H1 (cell line): Measurements from ENCODE around the gene ADAM30. TPM values are rescaled to one million over a fixed set of nuclear protein-coding genes. Genes with fewer than 3 reads are reported as not detected.

Experiments
- CTCF ChIA-PET: fragments of 300-600 bp; sonication (Branson Sonifier 250); formaldehyde crosslinking; loops from one replicate; lab custom pipeline; 2021; ENCODE audit not compliant: partially characterized antibody; lab: Charles Lee
- POLR2A ChIA-PET: fragments of 300-600 bp; sonication (Branson Sonifier 250); formaldehyde crosslinking; loops from one replicate; lab custom pipeline; 2021; ENCODE audit warnings: inconsistent platforms; ENCODE audit not compliant: partially characterized antibody; lab: Charles Lee
- DNase-seq, 2 experiments: peaks; one replicate each; pipeline versions ENCODE4 v3.0.0 to v3.0.0-alpha.2; 2010 to 2022; ENCODE audit warnings: low spot score in 2 of 2, low read depth in 1 of 2, mixed read lengths in 1 of 2
- FAIRE-seq: peaks from 2 replicates; lab custom pipeline; 2011; peaks lifted over from hg19 to GRCh38; lab: Jason Lieb, UNC
- H2AFZ ChIP-seq: 2 replicates; pipeline ENCODE4 v1.8.1; 2012; ENCODE audit warnings: low read length, inconsistent platforms
- H2AK5ac ChIP-seq: 2 replicates; pipeline ENCODE4 v1.6.1; 2013; ENCODE audit warnings: low read depth, low read length
- H2BK120ac ChIP-seq: replicated peaks from 2 replicates; pipeline ENCODE3; 2013; ENCODE audit warnings: low read depth, low read length, inconsistent platforms
- H2BK12ac ChIP-seq: 2 replicates; pipeline ENCODE4 v1.6.1; 2013; ENCODE audit warnings: low read depth, low read length
- H2BK15ac ChIP-seq: 2 replicates; pipeline ENCODE4 v1.6.1; 2013; ENCODE audit warnings: low read length
- H2BK20ac ChIP-seq: 2 replicates; pipeline ENCODE4 v1.6.1; 2013; ENCODE audit warnings: low read length
- H2BK5ac ChIP-seq: 2 replicates; pipeline ENCODE4 v1.6.1; 2013; ENCODE audit warnings: low read depth, low read length
- H3K14ac ChIP-seq: 2 replicates; pipeline ENCODE4 v1.6.1; 2013; ENCODE audit warnings: inconsistent platforms; ENCODE audit not compliant: insufficient read length
- H3K18ac ChIP-seq: 2 replicates; pipeline ENCODE4 v1.6.1; 2013; ENCODE audit warnings: low read length; ENCODE audit errors: extremely low read depth
- H3K23ac ChIP-seq: 2 replicates; pipeline ENCODE4 v1.6.1; 2013; ENCODE audit warnings: inconsistent platforms; ENCODE audit not compliant: insufficient read length
- H3K23me2 ChIP-seq: 2 replicates; pipeline ENCODE4 v1.6.1; 2013; ENCODE audit warnings: low read depth, low read length
- H3K27ac ChIP-seq: 2 replicates; pipeline ENCODE4 v1.6.1; 2011; ENCODE audit warnings: low read depth, low read length, inconsistent platforms
- H3K27me3 ChIP-seq, 4 experiments: replicated peaks in 1 of 4; 1 replicate in 1 of 4; 2 replicates in 3 of 4; pipeline versions ENCODE4 v1.6.1 to v1.8.1; 2011 to 2013; ENCODE audit warnings: low read length in 3 of 4, mild to moderate bottlenecking in 3 of 4, inconsistent platforms in 2 of 4, mixed read lengths in 2 of 4, moderate library complexity in 1 of 4; ENCODE audit not compliant: control insufficient read depth in 3 of 4, insufficient read depth in 3 of 4; ENCODE audit errors: extremely low read depth in 1 of 4
- H3K36me3 ChIP-seq, 4 experiments: 2 replicates each; pipeline versions ENCODE4 v1.6.1 to v1.8.1; 2011 to 2013; ENCODE audit warnings: mild to moderate bottlenecking in 4 of 4, low read length in 3 of 4, moderate library complexity in 2 of 4, control low read depth in 1 of 4, inconsistent platforms in 1 of 4; ENCODE audit not compliant: insufficient read depth in 4 of 4, control insufficient read depth in 2 of 4
- H3K4ac ChIP-seq: replicated peaks from 2 replicates; pipeline ENCODE3; 2013; ENCODE audit warnings: low read length, low read depth, mixed read lengths, inconsistent platforms; ENCODE audit not compliant: insufficient read length
- H3K4me1 ChIP-seq, 4 experiments: replicated peaks in 1 of 4; 1 replicate in 1 of 4; 2 replicates in 3 of 4; pipeline versions ENCODE4 v1.6.1 to v1.8.1; 2011 to 2013; ENCODE audit warnings: low read length in 3 of 4, inconsistent platforms in 2 of 4, mixed read lengths in 1 of 4; ENCODE audit not compliant: insufficient read depth in 4 of 4, control insufficient read depth in 3 of 4
- H3K4me2 ChIP-seq, 2 experiments: 2 replicates each; pipeline versions ENCODE4 v1.6.1 to v1.8.1; 2011 to 2013; ENCODE audit warnings: low read depth in 2 of 2, low read length in 2 of 2, control low read depth in 1 of 2, inconsistent platforms in 1 of 2, mild to moderate bottlenecking in 1 of 2; ENCODE audit not compliant: insufficient read depth in 1 of 2
- H3K4me3 ChIP-seq, 4 experiments: fragments of 200-600, 300-600 bp in 1 of 4; sonication (generic), shearing (Covaris generic), sonication (Bioruptor Twin) in 1 of 4; 2 replicates each; pipeline versions ENCODE4 v1.5.1 to v1.8.1; 2011 to 2016; ENCODE audit warnings: low read length in 4 of 4, low read depth in 3 of 4, control low read depth in 2 of 4, inconsistent platforms in 2 of 4, mild to moderate bottlenecking in 2 of 4, mixed read lengths in 1 of 4, moderate library complexity in 1 of 4; ENCODE audit not compliant: insufficient read depth in 2 of 4; ENCODE audit errors: extremely low read depth in 1 of 4
- H3K56ac ChIP-seq: replicated peaks from 2 replicates; pipeline ENCODE3; 2013; ENCODE audit warnings: low read depth, mild to moderate bottlenecking, mixed read lengths, low read length, inconsistent platforms; ENCODE audit not compliant: insufficient read length
- H3K79me1 ChIP-seq: 2 replicates; pipeline ENCODE4 v1.6.1; 2013; ENCODE audit warnings: low read depth, low read length, control low read depth
- H3K79me2 ChIP-seq, 2 experiments: 2 replicates each; pipeline versions ENCODE4 v1.6.1 to v1.8.1; 2012 to 2013; ENCODE audit warnings: low read length in 2 of 2, mild to moderate bottlenecking in 2 of 2, inconsistent platforms in 1 of 2; ENCODE audit not compliant: insufficient read depth in 2 of 2, control insufficient read depth in 1 of 2
- H3K9ac ChIP-seq, 4 experiments: replicated peaks in 1 of 4; 1 replicate in 1 of 4; 2 replicates in 3 of 4; pipeline versions ENCODE4 v1.6.1 to v1.8.1; 2011 to 2013; ENCODE audit warnings: low read depth in 3 of 4, low read length in 3 of 4, control low read depth in 2 of 4, mild to moderate bottlenecking in 2 of 4, moderate library complexity in 2 of 4, inconsistent platforms in 1 of 4; ENCODE audit errors: extremely low read depth in 1 of 4
- H3K9me3 ChIP-seq, 2 experiments: 2 replicates each; pipeline versions ENCODE4 v1.6.1 to v1.8.1; 2012 to 2013; ENCODE audit warnings: mild to moderate bottlenecking in 2 of 2, moderate library complexity in 2 of 2, control low read depth in 1 of 2, inconsistent platforms in 1 of 2, low read depth in 1 of 2, low read length in 1 of 2, mixed read lengths in 1 of 2; ENCODE audit not compliant: insufficient read depth in 2 of 2
- H4K20me1 ChIP-seq, 2 experiments: replicated peaks in 1 of 2; 2 replicates each; pipeline versions ENCODE3 to v1.8.1; 2011 to 2013; ENCODE audit warnings: inconsistent platforms in 2 of 2, low read length in 2 of 2, mild to moderate bottlenecking in 1 of 2; ENCODE audit not compliant: insufficient read depth in 2 of 2, control insufficient read depth in 1 of 2
- H4K5ac ChIP-seq: 2 replicates; pipeline ENCODE4 v1.6.1; 2013; ENCODE audit warnings: low read length, low read depth, mixed read lengths, inconsistent platforms; ENCODE audit not compliant: insufficient read length
- H4K8ac ChIP-seq: 2 replicates; pipeline ENCODE4 v1.8.0; 2013; ENCODE audit warnings: mild to moderate bottlenecking, moderate library complexity, low read length, inconsistent platforms; ENCODE audit not compliant: insufficient read depth; ENCODE audit errors: extremely low read depth
- H4K91ac ChIP-seq: replicated peaks from 2 replicates; pipeline ENCODE3; 2013; ENCODE audit warnings: low read length, mixed read lengths, inconsistent platforms; ENCODE audit not compliant: insufficient read length
- CREB1 ChIP-seq: IDR thresholded peaks from 2 replicates; pipeline ENCODE4 v1.6.1; 2012; ENCODE audit warnings: inconsistent platforms
- GTF2F1 ChIP-seq: IDR thresholded peaks from 2 replicates; pipeline ENCODE4 v1.6.1; 2012; ENCODE audit warnings: low read depth, low read length, improper control_type of control experiment, borderline replicate concordance
- JUN ChIP-seq: IDR thresholded peaks from 2 replicates; pipeline ENCODE4 v1.6.1; 2011; ENCODE audit warnings: low read depth, mild to moderate bottlenecking, improper control_type of control experiment, low read length
- polyA plus RNA-seq, 7 experiments: library from polyadenylated mRNA; depleted of rRNA in 3 of 7; stranded (reverse) in 5 of 7; unstranded in 2 of 7; fragments of >200 nt in 5 of 7; fragments of 200-250 nt in 2 of 7; gene quantifications; 1 replicate in 5 of 7; 2 replicates in 1 of 7; 4 replicates in 1 of 7; pipeline versions ENCODE4 v1.2.1 to v1.2.3, GENCODE V29; 2011 to 2013; ENCODE audit warnings: missing spikeins in 2 of 7, mixed read lengths in 2 of 7
- total RNA-seq: library from RNA; stranded (reverse); fragmentation: NEBNext Ultra II Directional; extraction: Animal tissue kit (Norgen Biotek cat#: 25700); gene quantifications from 2 replicates; pipeline ENCODE4 v1.2.1, GENCODE V29; 2021

ADAM30 gene
- total and polyA plus RNA-seq, 2 of the 8 experiments (the other 6 are each of a cell fraction or from before 2014, with no cell fraction given) = not detected

DNA sequence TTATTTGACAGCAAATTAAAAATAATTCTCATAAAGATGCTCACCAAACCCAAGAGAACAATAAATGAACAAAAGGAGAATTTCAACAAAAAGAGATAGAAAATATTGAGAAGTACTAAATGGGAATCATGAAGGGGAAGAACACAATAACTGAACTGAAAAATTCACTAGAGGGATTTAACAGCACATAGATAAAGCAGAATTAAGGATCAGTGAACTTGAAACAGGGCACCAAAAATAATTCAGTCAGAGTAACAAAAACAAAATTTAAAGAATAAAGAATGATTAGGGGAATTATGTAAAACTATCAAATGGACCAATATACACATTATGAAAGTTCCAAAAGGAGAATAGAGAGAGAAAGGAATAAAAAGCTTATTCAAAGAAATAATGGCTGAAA is 7.8 kb downstream of the ADAM30 start:
- ChIA-PET CTCF (interaction anchor here (6.8 kb wide), 1 partner anchor 18 kb away, joined by 62 read pairs; no protein-coding TSS in a partner anchor), POLR2A (no interaction called here)
- Histone ChIP-seq H2BK20ac (no peak overlapping the region), H3K36me3 (no peaks in the 10 kb centered on the region), H3K9ac (no peak overlapping the region), H2BK12ac (no peak overlapping the region), H3K27me3 (no peaks in the 10 kb centered on the region), H3K4me1 (no peaks in the 10 kb centered on the region), H3K18ac (no peak overlapping the region), H2AK5ac (no peak overlapping the region), H4K5ac (no peak overlapping the region), H3K4me3 (no peak overlapping the region), H3K4me2 (no peak overlapping the region), H3K9me3 (no peaks in the 10 kb centered on the region), H2AFZ (no peak overlapping the region), H2BK15ac (no peak overlapping the region), H3K23me2 (no peaks in the 10 kb centered on the region), H3K23ac (no peak overlapping the region), H3K27ac (no peak overlapping the region), H4K91ac (no peak overlapping the region), H4K8ac (no peak overlapping the region), H3K14ac (no peak overlapping the region), H3K79me2 (no peaks in the 10 kb centered on the region), H2BK5ac (no peak overlapping the region), H3K56ac (no peak overlapping the region), H4K20me1 (no peaks in the 10 kb centered on the region), H2BK120ac (no peak overlapping the region), H3K79me1 (no peaks in the 10 kb centered on the region), H3K4ac (no peak overlapping the region)
- FAIRE-seq (no peak), DNase-seq (no peak)
- TF ChIP-seq GTF2F1 (no peak), CREB1 (no peak), JUN (no peak)
